Mesendoderm (in vitro differentiated cells): Measurements from ENCODE around the gene SELENOO.
A peak's percentile ranks its signal among the peaks of the same experiment; 100 is the strongest.

ENCODE experiments used
- DNase-seq: peaks from one replicate; pipeline ENCODE4 v3.0.0; 2013
- H2AK5ac ChIP-seq: 2 replicates; pipeline ENCODE4 v1.6.1; 2013; ENCODE audit warnings: low read length, inconsistent platforms
- H2BK120ac ChIP-seq: 2 replicates; pipeline ENCODE4 v1.6.1; 2013; ENCODE audit warnings: low read depth, mild to moderate bottlenecking, low read length, moderate library complexity, mixed read lengths
- H2BK15ac ChIP-seq: replicated peaks from 2 replicates; pipeline ENCODE4 v1.6.1; 2013; ENCODE audit warnings: low read depth, mild to moderate bottlenecking, moderate library complexity
- H2BK5ac ChIP-seq: 2 replicates; pipeline ENCODE4 v1.6.1; 2013; ENCODE audit warnings: low read length, inconsistent platforms
- H3K18ac ChIP-seq: 2 replicates; pipeline ENCODE4 v1.6.1; 2013; ENCODE audit warnings: mild to moderate bottlenecking, low read length, mixed read lengths
- H3K23ac ChIP-seq: one replicate; pipeline ENCODE4 v1.6.1; 2013; ENCODE audit warnings: low read length
- H3K27ac ChIP-seq: 2 replicates; pipeline ENCODE4 v1.5.1; 2013; ENCODE audit warnings: low read depth, mild to moderate bottlenecking, inconsistent platforms, low read length, moderate library complexity
- H3K27me3 ChIP-seq: 2 replicates; pipeline ENCODE4 v1.6.1; 2013; ENCODE audit warnings: low read length, control low read depth, mild to moderate bottlenecking, inconsistent platforms; ENCODE audit not compliant: insufficient read depth, poor library complexity
- H3K36me3 ChIP-seq: 2 replicates; pipeline ENCODE4 v1.6.1; 2013; ENCODE audit warnings: low read length, inconsistent platforms; ENCODE audit not compliant: control insufficient read depth, insufficient read depth
- H3K4ac ChIP-seq: one replicate; pipeline ENCODE4 v1.6.1; 2013; ENCODE audit warnings: low read depth, mild to moderate bottlenecking, low read length, moderate library complexity
- H3K4me1 ChIP-seq: 2 replicates; pipeline ENCODE4 v1.6.1; 2013; ENCODE audit warnings: low read depth, low read length, inconsistent platforms; ENCODE audit not compliant: control insufficient read depth
- H3K4me2 ChIP-seq: 2 replicates; pipeline ENCODE4 v1.6.1; 2013; ENCODE audit warnings: low read length
- H3K4me3 ChIP-seq: 2 replicates; pipeline ENCODE4 v1.5.1; 2013; ENCODE audit warnings: mild to moderate bottlenecking, low read length
- H3K56ac ChIP-seq: one replicate; pipeline ENCODE4 v1.6.1; 2013; ENCODE audit warnings: low read length
- H3K79me1 ChIP-seq: 2 replicates; pipeline ENCODE4 v1.6.1; 2013; ENCODE audit warnings: low read length, inconsistent platforms
- H3K79me2 ChIP-seq: 2 replicates; pipeline ENCODE4 v1.6.1; 2013; ENCODE audit warnings: mild to moderate bottlenecking, low read length; ENCODE audit not compliant: control insufficient read depth, insufficient read depth
- H3K9ac ChIP-seq: 2 replicates; pipeline ENCODE4 v1.6.1; 2013; ENCODE audit warnings: low read length, inconsistent platforms
- H4K5ac ChIP-seq: one replicate; pipeline ENCODE4 v1.6.1; 2013; ENCODE audit warnings: low read length
- H4K8ac ChIP-seq: one replicate; pipeline ENCODE4 v1.6.1; 2013; ENCODE audit warnings: low read depth, mild to moderate bottlenecking, control low read depth, low read length, moderate library complexity
- WGBS: extraction: QIAGEN DNeasy Blood & Tissue Kit; methylation state at CpG from one replicate; pipeline ENCODE4 v1.1.7; 2013; ENCODE audit warnings: low lambda C conversion rate, missing lambda C conversion rate; ENCODE audit not compliant: insufficient coverage; ENCODE audit errors: extremely low coverage; 5-methylcytosine and 5-hydroxymethylcytosine counted together

Gene SELENOO

DNA sequence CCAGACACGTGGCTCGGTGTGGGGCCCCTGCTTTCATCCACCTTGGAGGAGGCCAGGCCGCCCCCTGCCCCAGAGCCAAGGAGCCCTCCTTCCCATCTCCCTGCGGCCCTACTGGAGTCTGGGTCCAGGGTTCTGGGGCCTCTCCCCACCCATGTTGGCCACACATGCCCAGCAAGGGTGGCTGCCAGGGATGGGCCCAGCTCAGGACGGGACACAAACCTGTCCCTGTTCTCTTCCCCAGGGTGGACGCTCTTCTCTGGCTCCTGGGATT, 25.7 kb upstream of the SELENOO start:
- H3K9ac ChIP-seq, result no peak overlapping the region
- DNase-seq, result no peak
- no peak overlapping the region for H4K8ac ChIP-seq
- no peak overlapping the region for H3K4me3 ChIP-seq
- no peaks in the 10 kb centered on the region for H3K79me2 ChIP-seq
- H3K27me3 ChIP-seq, result no peaks in the 10 kb centered on the region
- no peak overlapping the region for H3K4me2 ChIP-seq
- H4K5ac ChIP-seq, result no peak overlapping the region
- H3K36me3 ChIP-seq, result no peaks in the 10 kb centered on the region
- H3K4me1 ChIP-seq, result no peaks in the 10 kb centered on the region
- H3K4ac ChIP-seq, result no peak overlapping the region
- no peak overlapping the region for H3K18ac ChIP-seq
- no peak overlapping the region for H2AK5ac ChIP-seq
- H2BK15ac ChIP-seq, result no peak overlapping the region
- no peak overlapping the region for H2BK5ac ChIP-seq
- no peak overlapping the region for H3K56ac ChIP-seq
- no peaks in the 10 kb centered on the region for H3K79me1 ChIP-seq
- no CpG with 5 or more reads among the region's 6 CpGs for WGBS
- no peak overlapping the region for H3K23ac ChIP-seq
- no peak overlapping the region for H3K27ac ChIP-seq
- no peak overlapping the region for H2BK120ac ChIP-seq

DNA sequence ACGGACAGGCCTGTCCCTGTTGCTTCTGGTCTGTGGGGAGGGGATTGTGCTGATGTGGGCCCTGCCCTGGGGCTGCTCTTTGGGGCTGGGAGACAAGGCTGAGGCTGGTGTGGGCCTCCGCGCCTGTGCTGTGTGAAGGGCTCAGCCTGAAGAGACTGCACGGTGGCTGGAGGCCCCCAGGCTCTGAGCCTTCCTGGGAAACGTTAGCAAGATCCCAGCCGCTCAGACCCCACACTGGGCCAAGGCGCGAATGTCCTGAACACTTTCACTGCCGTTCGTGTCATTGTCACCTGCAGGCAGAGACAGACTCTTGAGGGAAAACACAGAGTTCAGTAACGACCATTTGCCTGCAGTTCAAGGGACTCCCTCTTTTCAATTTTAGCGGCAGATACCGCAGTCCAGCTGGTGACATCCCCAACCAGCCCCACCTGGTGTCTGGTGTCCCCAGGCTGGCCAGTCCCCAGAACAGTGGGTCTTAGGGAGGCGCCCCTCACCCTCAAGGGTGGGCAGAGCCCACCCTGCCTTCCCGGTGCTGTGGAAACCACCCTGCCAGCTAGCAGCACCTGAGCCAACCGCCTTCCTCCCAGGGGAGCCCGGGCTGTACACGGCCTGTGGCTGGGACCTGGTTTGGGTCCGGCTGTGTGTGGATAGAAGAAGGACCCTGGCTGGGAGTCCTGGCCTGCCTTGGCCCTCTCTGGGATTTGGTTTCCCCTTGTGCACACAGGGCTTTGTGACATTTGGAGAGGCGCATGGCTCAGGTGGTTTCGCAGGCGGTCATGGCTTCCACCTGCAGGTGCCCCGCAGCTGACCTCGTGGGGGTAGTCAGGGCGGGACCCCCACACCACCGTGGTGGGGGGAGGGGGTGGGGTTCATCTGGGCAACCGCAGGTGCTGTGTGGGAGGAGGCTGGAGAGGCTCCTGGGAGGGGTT, 24.6 kb upstream of the SELENOO start:
- no peak overlapping the region for H3K23ac ChIP-seq
- no peak overlapping the region for H3K18ac ChIP-seq
- WGBS, result no CpG with 5 or more reads among the region's 27 CpGs
- no peaks in the 10 kb centered on the region for H3K36me3 ChIP-seq
- no peaks in the 10 kb centered on the region for H3K4me1 ChIP-seq
- H3K4me2 ChIP-seq, result no peak overlapping the region
- no peaks in the 10 kb centered on the region for H3K27me3 ChIP-seq
- H3K4me3 ChIP-seq, result no peak overlapping the region
- no peaks in the 10 kb centered on the region for H3K79me1 ChIP-seq
- H3K4ac ChIP-seq, result no peak overlapping the region
- no peak overlapping the region for H2BK5ac ChIP-seq
- no peak overlapping the region for H4K5ac ChIP-seq
- no peak overlapping the region for H3K9ac ChIP-seq
- H3K79me2 ChIP-seq, result no peaks in the 10 kb centered on the region
- no peak overlapping the region for H2AK5ac ChIP-seq
- no peak overlapping the region for H3K27ac ChIP-seq
- no peak overlapping the region for H2BK120ac ChIP-seq
- H3K56ac ChIP-seq, result no peak overlapping the region
- H4K8ac ChIP-seq, result no peak overlapping the region
- no peak overlapping the region for H2BK15ac ChIP-seq
- no peak for DNase-seq

DNA sequence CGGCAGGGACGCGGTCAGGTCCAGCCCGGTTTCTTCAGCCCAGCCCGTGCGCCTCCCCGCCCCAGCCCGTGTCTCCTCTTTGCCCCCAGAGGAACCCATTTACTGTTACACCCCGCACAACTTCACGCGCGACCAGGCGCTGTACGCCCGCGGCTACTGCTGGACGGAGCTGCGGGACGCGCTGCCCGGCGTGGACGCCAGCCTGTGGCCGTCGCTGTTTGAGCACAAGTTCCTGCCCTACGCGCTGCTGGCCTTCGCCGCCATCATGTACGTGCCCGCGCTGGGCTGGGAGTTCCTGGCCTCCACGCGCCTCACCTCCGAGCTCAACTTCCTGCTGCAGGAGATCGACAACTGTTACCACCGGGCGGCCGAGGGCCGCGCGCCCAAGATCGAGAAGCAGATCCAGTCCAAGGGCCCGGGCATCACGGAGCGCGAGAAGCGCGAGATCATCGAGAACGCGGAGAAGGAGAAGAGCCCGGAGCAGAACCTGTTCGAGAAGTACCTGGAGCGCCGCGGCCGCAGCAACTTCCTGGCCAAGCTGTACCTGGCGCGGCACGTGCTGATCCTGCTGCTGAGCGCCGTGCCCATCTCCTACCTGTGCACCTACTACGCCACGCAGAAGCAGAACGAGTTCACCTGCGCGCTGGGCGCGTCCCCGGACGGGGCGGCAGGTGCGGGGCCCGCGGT, 23.8 kb upstream of the SELENOO start:
- H3K23ac ChIP-seq, result peak overlapping the region; percentile 15
- no peak overlapping the region for H2BK5ac ChIP-seq
- no peaks in the 10 kb centered on the region for H3K36me3 ChIP-seq
- H3K4ac ChIP-seq, result no peak overlapping the region
- no peak overlapping the region for H3K56ac ChIP-seq
- H3K79me1 ChIP-seq, result no peaks in the 10 kb centered on the region
- no peak overlapping the region for H3K4me2 ChIP-seq
- H3K79me2 ChIP-seq, result no peaks in the 10 kb centered on the region
- no peak overlapping the region for H3K4me3 ChIP-seq
- H3K27me3 ChIP-seq, result no peaks in the 10 kb centered on the region
- no peak overlapping the region for H2BK15ac ChIP-seq
- no peak overlapping the region for H4K8ac ChIP-seq
- no peak for DNase-seq
- no peaks in the 10 kb centered on the region for H3K4me1 ChIP-seq
- no peak overlapping the region for H2AK5ac ChIP-seq
- H2BK120ac ChIP-seq, result no peak overlapping the region
- no peak overlapping the region for H3K27ac ChIP-seq
- H4K5ac ChIP-seq, result no peak overlapping the region
- no peak overlapping the region for H3K9ac ChIP-seq
- WGBS, result no CpG with 5 or more reads among the region's 76 CpGs
- no peak overlapping the region for H3K18ac ChIP-seq

DNA sequence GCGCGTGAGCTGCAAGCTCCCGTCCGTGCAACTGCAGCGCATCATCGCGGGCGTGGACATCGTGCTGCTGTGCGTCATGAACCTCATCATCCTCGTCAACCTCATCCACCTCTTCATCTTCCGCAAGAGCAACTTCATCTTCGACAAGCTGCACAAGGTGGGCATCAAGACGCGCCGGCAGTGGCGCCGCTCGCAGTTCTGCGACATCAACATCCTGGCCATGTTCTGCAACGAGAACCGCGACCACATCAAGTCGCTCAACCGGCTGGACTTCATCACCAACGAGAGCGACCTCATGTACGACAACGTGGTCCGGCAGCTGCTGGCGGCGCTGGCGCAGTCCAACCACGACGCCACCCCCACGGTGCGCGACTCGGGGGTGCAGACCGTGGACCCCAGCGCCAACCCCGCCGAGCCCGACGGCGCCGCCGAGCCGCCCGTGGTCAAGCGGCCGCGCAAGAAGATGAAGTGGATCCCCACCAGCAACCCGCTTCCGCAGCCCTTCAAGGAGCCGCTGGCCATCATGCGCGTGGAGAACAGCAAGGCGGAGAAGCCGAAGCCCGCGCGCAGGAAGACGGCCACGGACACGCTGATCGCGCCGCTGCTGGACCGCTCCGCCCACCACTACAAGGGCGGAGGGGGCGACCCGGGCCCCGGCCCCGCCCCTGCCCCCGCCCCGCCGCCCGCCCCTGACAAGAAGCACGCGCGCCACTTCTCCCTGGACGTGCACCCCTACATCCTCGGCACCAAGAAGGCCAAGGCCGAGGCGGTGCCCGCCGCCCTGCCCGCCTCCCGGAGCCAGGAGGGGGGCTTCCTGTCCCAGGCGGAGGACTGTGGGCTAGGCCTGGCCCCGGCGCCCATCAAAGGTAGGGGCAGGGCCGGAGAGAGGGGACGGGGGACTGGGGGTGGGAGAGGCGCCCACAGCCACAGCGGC, 23.0 kb upstream of the SELENOO start:
- Histone ChIP-seq H2BK15ac (no peak overlapping the region), H3K27ac (no peak overlapping the region), H4K5ac (no peak overlapping the region), H3K4me3 (no peak overlapping the region), H3K79me2 (no peaks in the 10 kb centered on the region), H3K4me2 (peak overlapping the region; percentile 36), H2BK120ac (no peak overlapping the region), H3K23ac (peak overlapping the region; percentile 15), H3K18ac (no peak overlapping the region), H3K36me3 (no peaks in the 10 kb centered on the region), H3K4ac (no peak overlapping the region), H2AK5ac (no peak overlapping the region), H4K8ac (no peak overlapping the region), H3K4me1 (no peaks in the 10 kb centered on the region), H2BK5ac (no peak overlapping the region), H3K79me1 (no peaks in the 10 kb centered on the region), H3K56ac (peak overlapping the region; percentile 70), H3K27me3 (no peaks in the 10 kb centered on the region), H3K9ac (no peak overlapping the region)
- DNase-seq, result no peak
- WGBS, result no CpG with 5 or more reads among the region's 98 CpGs

DNA sequence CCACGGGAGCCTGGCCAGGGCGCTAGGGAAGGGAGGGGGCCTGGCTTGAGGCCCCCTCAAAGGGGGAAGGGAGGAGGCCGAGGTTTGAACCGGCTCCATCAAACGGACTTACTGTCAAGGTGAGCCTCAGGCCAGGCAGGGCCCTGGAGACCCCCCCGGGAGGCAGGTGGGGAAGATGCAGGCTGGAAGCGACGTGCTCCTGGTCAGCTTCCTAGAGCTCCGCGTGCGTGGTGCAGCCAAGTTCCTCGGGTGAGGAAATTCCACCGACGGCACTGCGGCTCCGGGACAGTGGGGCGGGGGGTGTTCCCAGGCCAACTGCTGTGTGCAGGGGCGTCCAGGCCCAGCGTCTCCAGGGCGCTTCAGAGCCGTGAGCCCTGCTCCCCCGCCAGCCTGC, 22.3 kb upstream of the SELENOO start:
- no CpG with 5 or more reads among the region's 22 CpGs for WGBS
- DNase-seq, result no peak
- Histone ChIP-seq H3K27ac (no peak overlapping the region), H3K36me3 (no peaks in the 10 kb centered on the region), H3K9ac (no peak overlapping the region), H2BK5ac (no peak overlapping the region), H3K56ac (peak overlapping the region; percentile 70), H4K8ac (no peak overlapping the region), H3K4ac (no peak overlapping the region), H2BK15ac (no peak overlapping the region), H3K4me1 (no peaks in the 10 kb centered on the region), H3K18ac (no peak overlapping the region), H3K23ac (no peak overlapping the region), H3K79me2 (no peaks in the 10 kb centered on the region), H3K4me3 (no peak overlapping the region), H3K27me3 (no peaks in the 10 kb centered on the region), H3K79me1 (no peaks in the 10 kb centered on the region), H4K5ac (no peak overlapping the region), H2BK120ac (no peak overlapping the region), H2AK5ac (no peak overlapping the region), H3K4me2 (no peak overlapping the region)
